OCI-LY3 (cell line): Measurements from ENCODE around the gene ZNF746.

Experiments used
- H2AFZ ChIP-seq: fragments of 200-600, 300-600 bp; shearing (Covaris generic); 2 replicates; pipeline ENCODE4 v1.6.0; 2014; ENCODE audit warnings: antibody characterized with exemption, low read depth, low read length
- H3K27ac ChIP-seq: fragments of 200-600, 300-600 bp; sonication (generic); 2 replicates; pipeline ENCODE4 v1.5.1; 2014; ENCODE audit warnings: mild to moderate bottlenecking, low read length, moderate library complexity, mixed read lengths
- H3K27me3 ChIP-seq: fragments of 200-600, 300-600 bp; sonication (generic); 2 replicates; pipeline ENCODE4 v1.6.1; 2014; ENCODE audit warnings: low read depth, low read length, mixed read lengths
- H3K36me3 ChIP-seq: fragments of 200-600, 300-600 bp; sonication (generic); replicated peaks from 2 replicates; pipeline ENCODE3; 2014; ENCODE audit warnings: low read depth, low read length, mixed read lengths
- H3K4me1 ChIP-seq: fragments of 300-600, 200-600 bp; sonication (generic); 2 replicates; pipeline ENCODE4 v1.6.1; 2014; ENCODE audit warnings: low read length, mixed read lengths
- H3K4me2 ChIP-seq: fragments of 200-600, 300-600 bp; sonication (generic); 2 replicates; pipeline ENCODE4 v1.6.1; 2014; ENCODE audit warnings: low read length, mixed read lengths
- H3K4me3 ChIP-seq: fragments of 300-600, 200-600 bp; sonication (generic); 2 replicates; pipeline ENCODE4 v1.5.1; 2014; ENCODE audit warnings: antibody characterized with exemption, mild to moderate bottlenecking, low read length, moderate library complexity
- H3K79me2 ChIP-seq: fragments of 300-600, 200-600 bp; shearing (Covaris generic); 2 replicates; pipeline ENCODE4 v1.6.1; 2014; ENCODE audit warnings: mild to moderate bottlenecking, low read length, mixed read lengths
- H3K9ac ChIP-seq: fragments of 300-600, 200-600 bp; shearing (Covaris generic); 2 replicates; pipeline ENCODE4 v1.6.0; 2014; ENCODE audit warnings: mild to moderate bottlenecking, low read length, moderate library complexity
- H3K9me3 ChIP-seq: fragments of 200-600, 300-600 bp; shearing (Covaris generic); 2 replicates; pipeline ENCODE4 v1.6.1; 2014; ENCODE audit warnings: low read length, mixed read lengths; ENCODE audit not compliant: insufficient read depth
- H4K20me1 ChIP-seq: fragments of 200-600, 300-600 bp; sonication (generic); 2 replicates; pipeline ENCODE4 v1.6.1; 2016; ENCODE audit warnings: low read length, mixed read lengths; ENCODE audit not compliant: insufficient read depth
- EZH2phosphoT487 ChIP-seq: fragments of 200-600 bp; shearing (Covaris generic); IDR thresholded peaks from 2 replicates; pipeline ENCODE4 v1.6.1; 2018; ENCODE audit warnings: antibody characterized with exemption, mixed run types, low read depth
- TF ChIP-seq, protein P1 (sequence below): fragments of 200-600, 300-600 bp; sonication (generic); IDR thresholded peaks from 2 replicates; pipeline ENCODE4 v1.5.1; 2014; ENCODE audit warnings: antibody characterized with exemption, low read length, low read depth

ZNF746 gene

DNA sequence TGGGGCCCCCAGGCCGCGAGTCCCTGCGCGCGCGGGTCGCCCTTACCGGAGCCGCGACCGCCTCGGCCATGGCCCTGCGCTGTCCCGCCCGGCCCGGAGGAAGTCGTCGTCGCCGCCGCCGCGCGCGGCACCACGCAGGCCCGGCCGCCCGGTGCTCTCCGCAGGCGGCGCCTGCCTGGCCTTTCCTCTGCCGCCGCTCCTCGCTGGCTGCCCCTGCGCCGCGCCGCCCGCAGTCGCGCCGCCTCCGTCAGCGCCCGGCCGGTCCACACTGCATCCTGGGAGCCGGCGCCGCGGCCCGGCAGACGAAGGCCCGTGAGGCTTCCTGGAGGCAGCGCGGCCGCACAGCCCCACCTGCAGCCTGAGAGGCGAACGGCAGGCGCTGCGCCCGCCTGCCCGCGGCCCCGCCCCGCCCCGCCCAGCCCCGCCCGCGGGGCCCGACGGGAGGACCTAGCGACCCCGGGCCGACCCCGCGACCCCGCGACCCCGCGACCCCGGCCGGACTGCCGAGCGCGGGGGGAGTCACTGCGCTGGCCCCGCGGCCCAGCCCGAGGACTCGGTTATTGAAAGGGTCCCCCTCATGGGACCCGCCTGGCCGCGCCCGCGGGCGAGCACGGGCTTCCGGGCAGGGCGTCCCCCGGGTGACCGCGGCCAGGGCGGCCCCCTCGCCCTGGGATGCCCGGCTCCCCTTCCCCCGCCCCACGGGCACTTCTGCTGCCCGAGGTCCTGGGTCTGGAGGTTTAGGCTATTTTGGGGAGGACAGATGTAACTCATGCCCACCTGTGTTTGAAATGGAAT is at the start of gene ZNF746:
Gene ZNF746, minus strand, starts transcription at position 343 of the 795 bp plus-strand sequence. Its CDS starts 273 bp downstream, at position 70.
- Histone ChIP-seq H3K4me2 (peak within 1 kb of the TSS; percentile 98), H3K27me3 (peaks cover 14% of the 10 kb centered on the region), H2AFZ (peak within 1 kb of the TSS; percentile 83), H4K20me1 (0 out of 2 replicates have a peak, but pooled peaks cover 5% of the 10 kb centered on the region), H3K79me2 (peaks cover 31% of the 10 kb centered on the region), H3K36me3 (peaks cover 5% of the 10 kb centered on the region), H3K27ac (no peak within 1 kb of the TSS; the same call in 1 of the 2 replicates), H3K9ac (peak within 1 kb of the TSS; percentile 95), H3K9me3 (no peaks in the 10 kb centered on the region), H3K4me1 (peaks cover 20% of the 10 kb centered on the region), H3K4me3 (peak within 1 kb of the TSS; percentile 87)
- TF ChIP-seq EZH2phosphoT487 = no peak
- TF ChIP-seq, protein P1, sequence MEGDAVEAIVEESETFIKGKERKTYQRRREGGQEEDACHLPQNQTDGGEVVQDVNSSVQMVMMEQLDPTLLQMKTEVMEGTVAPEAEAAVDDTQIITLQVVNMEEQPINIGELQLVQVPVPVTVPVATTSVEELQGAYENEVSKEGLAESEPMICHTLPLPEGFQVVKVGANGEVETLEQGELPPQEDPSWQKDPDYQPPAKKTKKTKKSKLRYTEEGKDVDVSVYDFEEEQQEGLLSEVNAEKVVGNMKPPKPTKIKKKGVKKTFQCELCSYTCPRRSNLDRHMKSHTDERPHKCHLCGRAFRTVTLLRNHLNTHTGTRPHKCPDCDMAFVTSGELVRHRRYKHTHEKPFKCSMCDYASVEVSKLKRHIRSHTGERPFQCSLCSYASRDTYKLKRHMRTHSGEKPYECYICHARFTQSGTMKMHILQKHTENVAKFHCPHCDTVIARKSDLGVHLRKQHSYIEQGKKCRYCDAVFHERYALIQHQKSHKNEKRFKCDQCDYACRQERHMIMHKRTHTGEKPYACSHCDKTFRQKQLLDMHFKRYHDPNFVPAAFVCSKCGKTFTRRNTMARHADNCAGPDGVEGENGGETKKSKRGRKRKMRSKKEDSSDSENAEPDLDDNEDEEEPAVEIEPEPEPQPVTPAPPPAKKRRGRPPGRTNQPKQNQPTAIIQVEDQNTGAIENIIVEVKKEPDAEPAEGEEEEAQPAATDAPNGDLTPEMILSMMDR = peak; percentile 31

DNA sequence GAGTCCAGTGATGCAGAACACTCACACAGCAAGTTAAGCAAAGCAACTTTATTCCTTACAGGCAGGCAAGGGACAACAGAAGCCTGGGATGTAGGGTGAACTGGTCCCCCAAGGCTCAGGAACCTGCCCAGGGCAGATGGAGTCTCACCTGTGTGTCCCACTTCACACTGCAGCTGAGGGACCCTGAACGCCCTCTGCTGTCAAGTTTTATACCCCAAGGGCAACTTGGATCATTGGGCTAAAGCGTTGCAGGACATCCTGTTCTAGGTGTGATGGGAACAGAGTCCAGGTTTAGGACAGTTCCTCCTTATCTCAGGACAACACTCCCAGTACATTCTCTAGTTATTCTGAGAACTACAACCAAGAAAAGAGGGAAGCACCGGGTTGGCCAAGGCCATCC is 49.5 kb upstream of the ZNF746 start:
- H3K79me2 ChIP-seq = no peaks in the 10 kb centered on the region
- peaks cover 3% of the 10 kb centered on the region; the same call in 1 of the 2 replicates for H3K4me1 ChIP-seq
- no peak overlapping the region for H3K4me2 ChIP-seq
- no peak overlapping the region for H2AFZ ChIP-seq
- H4K20me1 ChIP-seq = no peaks in the 10 kb centered on the region
- H3K9me3 ChIP-seq = no peaks in the 10 kb centered on the region
- H3K27ac ChIP-seq = no peak overlapping the region
- H3K27me3 ChIP-seq = no peaks in the 10 kb centered on the region
- no peak for TF ChIP-seq EZH2phosphoT487
- TF ChIP-seq, protein P1 = no peak
- no peak overlapping the region for H3K9ac ChIP-seq
- peaks cover 61% of the 10 kb centered on the region for H3K36me3 ChIP-seq
- H3K4me3 ChIP-seq = no peak overlapping the region

DNA sequence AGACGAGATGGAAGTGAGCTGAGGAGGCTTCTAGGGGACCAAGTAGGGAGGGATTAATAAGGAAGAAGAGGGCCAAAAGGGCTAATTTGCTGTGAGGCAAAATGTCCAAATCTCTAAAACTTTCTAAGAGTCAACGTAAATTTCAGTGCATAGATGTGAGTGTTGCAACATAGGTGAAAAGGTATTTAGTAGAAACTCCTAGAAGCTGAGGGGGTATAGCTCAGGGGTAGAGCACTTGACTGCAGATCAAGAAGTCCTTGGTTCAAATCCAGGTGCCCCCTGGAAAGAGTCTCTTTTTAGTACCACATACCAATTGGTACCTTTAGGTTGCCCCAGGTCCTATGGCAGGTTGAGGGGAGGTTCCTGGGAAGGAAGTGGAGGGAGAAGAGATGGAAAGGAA is 48.7 kb upstream of the ZNF746 start:
- Histone ChIP-seq H4K20me1 (no peaks in the 10 kb centered on the region), H3K27ac (no peak overlapping the region), H3K4me2 (no peak overlapping the region), H3K4me1 (peaks cover 3% of the 10 kb centered on the region; the same call in 1 of the 2 replicates), H2AFZ (no peak overlapping the region), H3K9ac (no peak overlapping the region), H3K9me3 (no peaks in the 10 kb centered on the region), H3K27me3 (no peaks in the 10 kb centered on the region), H3K4me3 (no peak overlapping the region), H3K36me3 (peaks cover 55% of the 10 kb centered on the region), H3K79me2 (no peaks in the 10 kb centered on the region)
- TF ChIP-seq EZH2phosphoT487 = no peak
- TF ChIP-seq, protein P1 = no peak

DNA sequence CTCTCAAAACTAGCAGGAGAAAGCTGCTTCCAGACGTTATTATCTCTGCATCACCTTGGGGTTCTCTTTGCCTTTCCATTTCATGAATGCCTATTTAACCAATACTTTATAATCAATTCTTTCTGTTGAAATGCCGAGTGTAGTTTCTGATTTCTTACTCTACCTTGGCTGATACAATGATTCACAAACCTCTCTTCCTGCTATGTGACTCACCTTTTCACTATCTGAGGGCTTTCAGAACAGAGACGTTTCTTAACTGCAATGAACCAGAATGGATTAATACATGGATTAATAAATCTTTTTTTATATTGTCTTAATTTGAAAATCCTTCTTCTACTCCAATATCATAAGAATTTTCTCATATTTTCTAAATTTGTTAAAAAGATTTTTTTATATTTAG is 46.4 kb upstream of the ZNF746 start:
- no peak overlapping the region for H2AFZ ChIP-seq
- H3K4me1 ChIP-seq = peaks cover 3% of the 10 kb centered on the region; the same call in 1 of the 2 replicates
- H3K4me3 ChIP-seq = no peak overlapping the region
- peaks cover 35% of the 10 kb centered on the region for H3K36me3 ChIP-seq
- 0 out of 2 replicates have a peak, but pooled peaks cover 7% of the 10 kb centered on the region for H3K9me3 ChIP-seq
- TF ChIP-seq, protein P1 = no peak
- TF ChIP-seq EZH2phosphoT487 = no peak
- H3K4me2 ChIP-seq = no peak overlapping the region
- no peaks in the 10 kb centered on the region for H3K79me2 ChIP-seq
- H3K27me3 ChIP-seq = no peaks in the 10 kb centered on the region
- H3K9ac ChIP-seq = no peak overlapping the region
- H3K27ac ChIP-seq = no peak overlapping the region
- H4K20me1 ChIP-seq = no peaks in the 10 kb centered on the region
